Vagina (tissue), 2 donors: ENCODE measurements around the gene UNC93A.
"Not testable (repeated sequence)": the region's sequence is repeated elsewhere in the genome, so short reads cannot be mapped to it uniquely, and the experiment has no call there.

ENCODE experiments used
- CTCF ChIP-seq, 3 experiments: fragments of 450-650 bp in 2 of 3; fragments of 200-600 bp in 1 of 3; sonication (generic) in 1 of 3; IDR thresholded peaks; one replicate each; pipeline ENCODE4 v1.5.1; 2017 to 2019; ENCODE audit warnings: antibody characterized with exemption in 3 of 3, mild to moderate bottlenecking in 2 of 3, moderate library complexity in 2 of 3
- POLR2AphosphoS5 ChIP-seq, 2 donors: sonication (generic); formaldehyde crosslinking; IDR thresholded peaks; one replicate each; pipeline ENCODE4 v1.9.0; 2017; ENCODE audit warnings: antibody characterized with exemption in 2 of 2, mild to moderate bottlenecking in 2 of 2, low read depth in 1 of 2; ENCODE audit not compliant: insufficient read depth in 1 of 2

GRCh38 chr6:167266057-167266829 is 24.9 kb upstream of the UNC93A start:
- TF ChIP-seq CTCF (IDR thresholded peaks at IDR 0.05); POLR2AphosphoS5 (IDR thresholded peaks at IDR 0.05; ENCODE audit: insufficient read depth in 1 of 2, low read depth in 1 of 2): not testable (repeated sequence)
